CD4-positive, alpha-beta T cell treated with Interleukin-1 beta for 1 hour (primary cell): ENCODE measurements around the gene PARP4.
"Not testable (repeated sequence)": the region's sequence is repeated elsewhere in the genome, so short reads cannot be mapped to it uniquely, and the experiment has no call there.

Experiments used
- DNase-seq, 2 donors: peaks; one replicate each; pipeline ENCODE4 v3.0.0-alpha.2; 2020 to 2022

Gene PARP4

DNA sequence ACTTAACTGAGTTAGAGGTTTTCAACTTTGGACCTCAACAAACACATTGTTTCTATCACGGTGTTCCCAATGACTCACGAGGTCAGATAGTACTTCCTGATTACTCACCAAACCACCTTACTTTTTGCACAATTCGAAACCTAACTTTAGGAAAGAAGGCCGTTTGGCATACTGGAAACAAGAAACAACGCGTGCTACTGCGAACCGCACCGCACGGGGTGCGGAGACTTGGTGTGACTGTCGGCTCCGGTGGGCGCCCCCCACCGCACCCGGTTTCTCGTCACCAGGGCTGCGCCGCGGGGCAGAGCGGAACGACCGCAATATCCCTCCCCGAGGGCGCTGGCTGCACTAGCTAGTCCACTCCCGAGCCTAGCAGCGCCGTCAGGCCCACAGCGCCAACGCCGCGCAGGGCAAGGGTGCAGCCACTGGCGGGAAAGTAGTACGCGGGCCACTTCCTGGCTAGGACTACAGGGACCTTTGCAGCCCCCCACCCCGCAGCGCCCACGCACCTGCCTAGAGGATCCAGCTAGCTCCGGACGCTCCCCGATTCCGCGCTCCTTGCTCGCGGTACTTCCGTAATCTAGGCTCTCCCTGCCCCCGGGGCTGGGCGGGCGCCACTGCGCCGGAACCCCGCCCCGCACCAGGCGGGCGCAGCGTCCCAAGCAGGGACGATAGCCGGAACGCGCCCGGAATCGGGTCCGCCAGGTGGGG lies at the start of gene PARP4:
Gene PARP4 (minus strand): TSS at position 582 of the 711 bp plus-strand sequence. CDS start 9,002 bp downstream, outside the sequence.
- DNase-seq: peak; percentile 63 to 69

DNA sequence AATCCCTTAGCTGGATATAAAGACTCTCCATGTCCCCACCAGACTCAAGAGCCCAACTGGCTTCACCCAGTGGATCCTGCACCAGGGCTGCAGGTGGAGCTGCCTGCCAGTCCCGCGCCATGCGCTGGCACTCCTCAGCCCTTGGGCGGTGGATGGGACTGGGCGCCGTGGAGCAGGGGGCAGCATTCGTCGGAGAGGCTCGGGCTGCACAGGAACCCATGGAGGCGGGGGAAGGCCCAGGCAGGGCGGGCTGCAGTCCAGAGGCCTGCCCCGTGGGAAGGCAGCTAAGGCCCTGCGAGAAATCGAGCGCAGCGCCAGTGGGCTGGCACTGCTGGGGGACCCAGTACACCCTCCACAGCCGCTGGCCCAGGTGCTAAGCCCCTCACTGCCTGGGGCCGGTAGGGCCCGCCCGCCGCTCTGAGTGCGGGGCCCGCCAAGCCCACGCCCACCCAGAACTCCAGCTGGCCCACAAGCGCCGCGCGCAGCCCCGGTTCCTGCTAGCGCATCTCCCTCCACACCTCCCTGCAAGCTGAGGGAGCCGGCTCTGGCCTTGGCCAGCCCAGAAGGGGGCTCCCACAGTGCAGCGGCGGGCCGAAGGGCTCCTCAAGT lies 48.1 kb upstream of the PARP4 start:
- DNase-seq: not testable (repeated sequence)

DNA sequence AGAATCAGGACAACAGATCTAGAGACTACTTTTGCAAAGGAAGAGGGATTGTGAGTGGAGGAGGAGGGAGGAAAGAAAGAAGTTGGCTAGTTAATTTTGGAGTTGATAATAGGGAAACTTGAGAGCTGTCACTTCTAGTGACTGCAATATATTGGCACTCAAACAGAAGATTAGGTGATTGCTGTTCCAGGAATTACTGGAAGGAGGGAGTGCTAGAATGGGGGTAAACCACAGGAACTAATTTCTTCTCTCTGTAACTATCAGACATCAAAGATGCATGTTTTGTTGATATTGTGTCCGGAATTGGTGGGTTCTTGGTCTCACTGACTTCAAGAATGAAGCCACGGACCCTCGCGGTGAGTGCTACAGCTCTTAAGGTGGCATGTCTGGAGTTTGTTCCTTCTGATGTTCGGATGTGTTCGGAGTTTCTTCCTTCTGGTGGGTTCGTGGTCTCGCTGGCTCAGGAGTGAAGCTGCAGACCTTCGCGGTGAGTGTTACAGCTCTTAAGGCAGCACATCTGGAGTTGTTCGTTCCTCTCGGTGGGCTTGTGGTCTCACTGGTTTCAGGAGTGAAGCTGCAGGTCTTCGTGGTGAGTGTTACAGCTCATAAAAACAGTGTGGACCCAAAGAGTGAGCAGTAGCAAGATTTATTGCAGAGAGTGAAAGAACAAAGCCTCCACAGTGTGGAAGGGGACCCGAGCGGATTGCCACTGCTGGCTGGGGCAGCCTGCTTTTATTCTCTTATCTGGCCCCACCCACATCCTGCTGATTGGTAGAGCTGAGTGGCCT lies 47.0 kb upstream of the PARP4 start:
- DNase-seq: not testable (repeated sequence)

DNA sequence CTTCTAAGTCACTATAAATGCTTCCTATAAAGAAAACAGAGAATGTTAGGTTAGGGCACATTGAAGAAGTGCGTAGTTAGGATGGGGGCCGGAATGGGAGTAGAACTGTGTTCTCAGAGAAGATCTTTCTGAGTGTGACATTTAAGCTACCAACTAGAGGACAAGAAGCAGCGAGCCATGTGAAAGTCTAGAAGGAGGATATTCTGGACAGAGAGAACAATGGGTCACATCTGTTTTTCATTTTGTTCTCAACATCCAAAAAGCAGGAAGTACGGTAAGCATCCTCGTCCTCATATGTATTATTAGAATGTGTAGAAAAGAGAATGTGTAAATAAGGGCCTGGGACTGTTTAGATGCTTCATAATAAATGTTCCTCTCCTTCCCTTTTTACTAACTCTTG lies 44.5 kb upstream of the PARP4 start:
- no peak for DNase-seq

DNA sequence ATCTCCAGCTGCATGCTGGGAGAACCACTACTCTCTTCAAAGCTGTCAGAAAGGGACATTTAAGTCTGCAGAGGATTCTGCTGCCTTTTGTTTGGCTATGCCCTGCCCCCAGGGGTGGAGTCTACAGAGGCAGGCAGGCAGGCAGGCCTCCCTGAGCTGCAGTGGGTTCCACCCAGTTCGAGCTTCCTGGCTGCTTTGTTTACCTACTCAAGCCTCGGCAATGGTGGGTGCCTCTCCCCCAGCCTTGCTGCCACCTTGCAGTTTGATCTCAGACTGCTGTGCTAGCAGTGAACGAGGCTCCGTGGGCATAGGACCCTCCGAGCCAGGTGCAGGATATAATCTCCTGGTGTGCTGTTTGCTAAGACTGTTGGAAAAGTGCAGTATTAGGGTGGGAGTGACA lies 41.3 kb upstream of the PARP4 start:
- DNase-seq: not testable (repeated sequence)

DNA sequence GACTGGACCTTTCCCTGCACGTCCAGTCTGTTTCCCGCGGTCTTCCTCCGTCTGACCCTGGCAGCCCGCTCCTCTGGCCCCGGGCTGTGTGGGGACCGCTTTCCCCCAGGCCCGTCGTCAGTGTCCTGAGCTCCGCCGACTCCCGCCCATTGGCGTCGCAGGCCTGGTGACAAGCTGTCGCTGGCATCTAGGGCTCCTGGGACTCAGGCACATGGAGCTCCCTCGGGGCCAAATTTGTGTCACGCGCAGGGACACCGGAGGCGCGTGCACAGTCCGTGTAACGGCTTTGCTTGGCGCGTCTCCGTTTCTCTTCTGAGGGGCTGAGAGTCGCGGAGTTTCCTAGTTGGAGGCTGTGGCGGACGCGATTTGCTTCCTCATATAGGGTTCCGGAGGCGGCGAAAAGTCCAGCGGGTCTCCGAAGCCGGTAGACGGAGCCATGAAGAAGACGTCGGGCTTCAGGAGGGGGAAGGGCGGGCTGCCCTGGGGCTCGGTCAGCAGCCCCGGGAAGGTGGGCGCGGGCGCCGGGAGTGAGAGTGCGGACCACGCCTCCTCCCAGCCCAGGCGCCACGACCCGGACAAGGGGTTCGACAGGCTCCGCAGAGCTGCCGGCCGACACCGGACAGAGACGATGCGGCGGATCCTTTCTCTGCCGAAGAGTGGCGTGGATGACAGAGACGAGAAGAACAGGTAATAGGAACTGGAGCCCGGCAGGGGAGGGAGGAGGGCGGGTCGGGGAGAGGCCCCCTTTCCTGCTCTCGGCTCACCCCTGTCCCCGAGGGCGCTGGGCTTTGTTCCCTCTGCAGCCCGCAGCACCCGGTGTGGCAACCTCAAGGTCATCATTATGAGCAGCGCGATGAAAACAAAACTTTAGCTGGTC lies 29.1 kb upstream of the PARP4 start:
- peak in 1 of 2 donors; percentile 21 for DNase-seq

DNA sequence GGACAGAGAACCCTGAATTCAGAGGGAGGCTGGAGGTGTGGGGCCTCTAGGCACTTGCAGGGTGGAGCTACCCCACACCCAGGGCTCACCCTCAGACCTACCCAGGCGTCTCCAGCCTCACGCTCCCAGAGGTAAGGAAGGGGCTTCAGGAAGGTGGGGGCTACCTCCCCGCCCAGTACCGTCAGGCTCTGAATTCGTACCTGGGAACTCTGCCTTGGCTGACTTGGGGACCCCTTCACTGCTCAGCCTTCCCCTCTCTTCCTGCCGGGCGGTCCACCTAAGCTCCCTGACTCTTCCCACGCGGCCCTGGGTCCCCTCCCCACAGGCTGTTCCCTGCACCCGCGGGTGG lies 28.5 kb upstream of the PARP4 start:
- DNase-seq: no peak

DNA sequence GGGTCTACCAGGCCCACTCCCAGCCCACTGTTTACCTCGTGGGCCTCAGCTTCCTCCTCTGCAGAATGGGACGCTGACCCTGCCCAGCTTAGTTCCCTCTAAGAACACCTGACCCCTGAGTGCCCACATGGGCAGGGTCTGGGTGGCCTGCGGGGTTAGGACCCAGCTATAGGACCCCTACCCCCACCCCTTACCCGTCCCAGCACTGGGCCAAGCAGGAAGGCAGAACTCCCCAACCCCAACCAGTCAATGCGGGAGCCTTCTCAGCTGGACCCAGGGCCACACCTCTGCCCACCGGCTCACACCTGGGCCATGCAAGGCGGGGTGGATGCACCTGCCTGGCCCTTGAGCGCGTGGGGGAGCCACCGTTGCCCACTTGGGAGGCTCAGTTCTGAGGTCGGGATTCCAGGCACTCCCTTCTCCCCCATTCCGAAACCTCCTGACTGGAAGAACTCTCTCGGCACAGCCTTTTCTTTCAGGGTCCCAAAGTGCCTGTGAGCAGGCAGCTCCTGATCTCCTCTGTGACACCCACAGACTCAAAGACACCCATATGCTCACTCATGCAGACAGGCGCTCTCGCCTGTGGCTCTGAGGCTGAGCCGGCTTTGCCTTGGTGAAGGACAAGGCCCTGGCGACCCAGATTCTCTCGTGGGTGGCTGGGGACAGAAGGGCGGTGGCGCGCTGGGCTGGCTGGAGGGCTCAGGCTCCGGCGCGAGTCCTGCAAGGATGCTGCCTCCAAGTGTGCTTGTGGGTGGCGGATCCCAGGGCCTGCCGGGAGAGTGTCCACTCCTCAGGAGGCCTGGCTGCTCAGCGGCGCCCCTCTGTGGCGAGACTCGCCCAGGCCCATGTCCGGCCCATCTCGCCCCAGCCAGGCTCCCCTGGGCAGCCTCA lies 27.9 kb upstream of the PARP4 start:
- DNase-seq: no peak

DNA sequence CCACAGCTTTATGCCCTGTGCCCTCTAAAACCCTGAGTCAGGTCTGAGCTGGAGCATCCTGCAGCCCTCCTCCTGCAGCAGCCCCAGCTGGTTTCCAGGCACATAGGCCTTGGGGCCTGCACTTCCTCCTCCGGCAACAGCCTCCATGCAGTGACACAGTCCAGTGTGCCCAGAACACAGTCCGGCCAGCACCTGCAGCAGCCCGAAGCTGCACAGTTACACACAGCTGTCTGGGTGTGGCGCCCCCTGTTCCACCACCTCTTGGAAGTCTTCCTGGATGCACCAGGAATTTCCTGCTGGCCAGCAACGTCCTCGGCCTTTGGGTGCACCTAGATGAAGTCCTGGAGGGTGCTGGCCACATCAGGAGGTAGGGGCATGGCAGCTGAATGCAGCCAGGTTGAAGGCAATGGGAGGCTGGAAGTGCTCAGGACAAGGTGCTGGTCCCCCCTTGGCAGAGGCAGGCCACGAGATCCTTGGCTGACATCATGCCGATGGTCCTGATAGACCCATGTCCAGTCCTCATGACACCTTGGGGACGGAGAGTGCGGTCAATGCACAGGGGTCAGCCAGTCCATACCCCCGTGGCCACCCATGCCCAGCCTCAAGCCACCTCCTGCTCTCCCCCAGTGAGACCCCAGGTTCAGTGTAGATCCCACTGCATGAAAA lies 27.1 kb upstream of the PARP4 start:
- no peak for DNase-seq

DNA sequence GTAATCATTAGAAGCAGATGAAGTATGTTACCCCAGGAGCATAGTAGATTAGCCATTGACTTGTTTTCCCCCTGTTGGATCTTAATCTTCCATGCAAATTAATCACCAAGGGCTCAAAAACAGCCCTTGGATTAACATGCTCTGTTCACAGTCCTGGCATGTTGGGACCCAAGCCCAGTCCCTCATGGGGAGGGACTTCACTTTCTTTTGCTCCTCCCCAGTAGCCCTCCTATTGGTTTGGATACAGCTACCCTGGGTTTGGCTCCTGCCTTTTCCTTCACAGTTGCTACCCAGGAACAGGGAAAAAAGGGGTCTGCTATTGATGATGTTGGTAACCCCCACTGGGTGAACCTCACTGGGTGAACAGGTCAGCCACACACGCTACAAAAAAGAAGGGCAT lies 16.9 kb upstream of the PARP4 start:
- DNase-seq: no peak

DNA sequence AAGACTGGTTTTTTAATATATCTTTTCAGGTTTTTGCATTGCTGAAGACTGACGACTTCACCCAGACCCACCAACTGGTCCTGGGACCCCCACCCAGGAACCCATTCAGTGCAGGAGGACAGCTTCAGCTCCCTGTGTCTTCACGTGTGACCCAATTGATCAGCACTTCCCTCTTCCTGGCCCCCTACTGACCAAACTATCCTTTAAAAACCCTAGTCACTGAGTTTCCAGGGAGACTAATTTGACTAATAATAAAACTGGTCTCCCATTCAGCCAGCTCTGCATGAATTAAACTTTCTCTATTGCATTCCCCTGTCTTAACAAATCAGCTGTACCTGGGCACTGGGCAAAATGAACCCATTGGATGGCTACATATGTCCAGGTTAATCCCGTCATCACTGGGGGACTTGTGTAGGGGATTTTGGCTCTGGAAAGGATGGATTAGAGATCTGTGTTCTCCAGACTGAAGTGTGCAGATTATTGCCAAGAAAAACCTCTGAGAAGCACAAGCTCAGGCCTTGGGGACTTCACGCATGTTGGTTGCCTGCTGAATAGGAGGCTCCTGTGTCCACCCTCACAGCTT lies 16.3 kb upstream of the PARP4 start:
- no peak for DNase-seq

DNA sequence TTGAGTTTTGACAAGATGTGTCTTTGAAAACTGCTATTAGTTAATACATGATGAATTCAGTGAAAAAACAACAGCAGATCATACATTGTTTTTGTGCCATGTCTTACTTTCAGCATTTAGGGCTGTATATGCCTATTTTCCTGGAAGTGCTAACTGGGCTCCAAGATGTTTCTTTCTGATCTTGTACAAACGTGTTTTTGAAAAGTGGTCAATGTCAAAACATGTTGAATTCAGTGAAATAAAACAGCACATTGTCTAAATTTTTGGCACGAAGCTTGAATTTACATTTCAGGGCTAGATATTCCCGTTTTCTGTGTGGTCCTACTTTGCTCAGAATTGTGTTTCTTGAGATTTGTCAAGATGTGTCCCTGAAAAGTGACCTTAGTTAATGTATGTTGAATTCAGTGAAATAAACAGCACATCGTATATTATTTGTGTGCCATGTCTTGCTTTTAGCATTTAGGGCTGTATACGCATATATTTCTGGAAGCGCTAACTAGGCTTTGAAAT lies 14.7 kb upstream of the PARP4 start:
- DNase-seq: no peak

DNA sequence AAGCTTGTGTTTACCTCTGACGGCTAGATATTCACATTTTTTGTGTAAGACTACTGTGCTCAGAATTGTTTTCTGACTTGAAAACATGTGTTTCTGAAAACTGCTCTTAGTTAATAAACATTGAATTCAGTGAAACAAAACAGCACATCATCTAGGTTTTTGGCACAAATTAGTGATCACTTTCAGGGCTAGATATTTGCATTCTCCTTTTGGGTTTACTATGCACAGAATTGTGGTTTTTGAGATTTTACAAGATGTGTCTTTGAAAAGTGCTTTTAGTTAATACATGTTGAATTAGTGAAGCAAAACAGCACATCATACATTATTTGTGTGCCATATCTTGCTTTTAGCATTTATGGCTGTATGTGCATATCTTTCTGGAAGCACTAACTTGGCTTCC lies 8.2 kb upstream of the PARP4 start:
- no peak for DNase-seq

DNA sequence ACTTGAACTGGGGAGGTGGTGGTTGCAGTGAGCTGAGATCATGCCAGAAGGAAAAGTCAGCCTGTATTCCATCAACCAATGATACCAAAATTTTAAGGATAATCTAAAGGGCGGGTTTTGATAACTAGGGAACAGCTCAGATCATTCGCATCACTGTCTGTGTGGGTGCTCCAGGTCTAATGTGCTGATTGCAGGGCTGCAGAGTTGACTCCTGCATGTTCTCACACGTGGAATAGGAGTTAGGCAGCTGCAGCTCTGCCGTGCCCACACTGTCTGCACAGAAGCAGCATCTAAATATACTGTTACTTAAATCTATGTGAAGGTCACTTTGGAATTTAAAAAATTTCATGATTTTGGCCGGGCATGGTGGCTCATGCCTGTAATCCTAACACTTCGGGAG lies 4.3 kb upstream of the PARP4 start:
- no peak for DNase-seq

DNA sequence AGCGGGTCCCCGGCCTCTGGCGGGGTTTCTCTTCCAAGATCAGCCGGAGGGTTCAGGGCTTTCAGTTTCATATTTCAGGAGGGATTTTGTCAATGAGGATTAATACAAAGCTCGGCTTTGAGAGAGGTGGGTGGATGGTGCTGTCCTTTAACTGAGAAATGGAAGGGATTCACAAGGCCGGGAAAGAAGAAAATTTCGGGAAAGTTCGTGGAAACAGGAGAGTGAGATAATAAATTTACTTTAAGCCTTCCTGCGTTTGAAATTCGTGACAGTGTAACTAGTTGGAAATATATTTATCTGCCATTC lies 283 bp upstream of the PARP4 start:
- no peak for DNase-seq

DNA sequence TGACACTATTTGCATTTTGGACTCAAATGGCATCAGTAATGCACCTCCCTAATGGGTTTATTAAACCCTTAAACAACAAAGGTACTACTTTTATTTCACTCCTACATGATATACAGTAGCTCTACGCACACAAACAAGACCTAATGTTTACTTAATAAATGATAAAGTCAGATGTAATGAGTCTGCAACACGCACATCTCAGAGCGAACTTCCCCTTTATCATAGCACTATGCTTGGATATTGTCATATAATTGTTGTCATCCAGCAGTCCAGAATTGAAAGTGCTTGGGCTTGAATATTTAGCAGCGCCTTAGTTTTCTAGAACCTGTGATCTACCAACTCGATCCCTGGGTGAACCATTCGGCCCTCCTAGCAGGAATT lies 772 bp downstream of the PARP4 start:
- DNase-seq: no peak

DNA sequence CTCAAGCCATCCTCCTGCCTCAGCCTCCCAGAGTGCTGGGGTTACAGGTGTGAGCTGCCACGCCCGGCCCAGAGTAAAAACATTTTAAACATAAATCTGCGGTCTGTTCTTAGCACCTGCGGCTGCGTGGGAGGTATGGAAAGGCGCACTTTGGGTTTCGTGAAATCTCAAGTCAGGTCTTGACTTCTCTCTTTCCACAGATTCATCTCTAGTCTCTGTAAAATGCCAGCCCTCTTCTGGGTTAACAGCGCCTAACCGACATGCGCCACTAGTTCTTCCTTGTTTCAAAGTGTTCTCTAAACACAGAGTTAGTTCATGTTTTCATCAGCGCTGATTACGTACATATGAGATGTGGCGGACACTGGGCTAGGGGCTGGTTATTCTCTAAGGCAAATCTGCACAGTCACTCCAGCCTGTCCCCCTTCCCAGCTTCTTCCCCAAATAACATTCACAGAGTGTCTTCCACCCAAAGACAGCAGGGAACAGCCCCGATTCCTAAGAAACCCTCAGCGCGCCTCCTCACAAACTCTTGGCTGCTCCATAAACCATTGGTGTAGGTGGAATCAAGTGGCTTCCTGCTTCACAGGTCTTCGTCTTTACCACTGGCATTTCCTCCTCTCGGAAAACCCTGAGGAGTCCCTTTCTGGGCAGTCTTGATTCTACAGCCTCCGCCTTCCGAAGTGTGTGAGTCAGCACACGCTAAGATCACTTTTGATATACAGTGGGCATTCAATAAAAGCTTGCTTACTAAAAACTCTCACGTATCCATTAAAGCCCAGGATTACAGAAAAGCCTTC lies 1.4 kb downstream of the PARP4 start:
- DNase-seq: peak; percentile 42 to 48

DNA sequence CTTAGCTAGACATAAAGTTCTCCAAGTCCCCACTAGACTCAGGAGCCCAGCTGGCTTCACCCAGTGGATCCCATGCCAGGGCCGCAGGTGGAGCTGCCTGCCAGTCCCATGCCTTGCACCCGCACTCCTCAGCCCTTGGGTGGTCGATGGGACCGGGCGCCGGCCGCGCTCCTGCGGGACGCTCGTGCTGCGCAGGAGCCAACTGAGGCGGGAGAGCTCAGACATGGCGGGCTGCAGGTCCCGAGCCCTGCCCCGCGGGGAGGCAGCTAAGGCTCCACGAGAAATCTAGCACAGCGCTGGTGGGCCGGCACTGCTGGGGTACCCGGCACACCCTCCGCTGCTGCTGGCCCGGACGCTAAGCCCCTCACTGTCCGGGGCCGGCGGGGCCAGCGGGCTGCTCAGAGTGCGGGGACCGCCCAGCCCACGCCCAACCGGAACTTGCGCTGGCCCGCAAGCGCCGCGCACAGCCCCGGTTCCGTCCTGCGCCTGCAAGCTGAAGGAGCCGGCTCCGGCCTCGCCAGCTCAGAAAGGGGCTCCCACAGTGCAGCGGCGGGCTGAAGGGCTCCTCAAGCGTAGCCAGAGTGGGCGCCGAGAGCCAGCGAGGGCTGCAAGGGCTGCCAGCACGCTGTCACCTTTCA lies 5.8 kb downstream of the PARP4 start:
- DNase-seq: no peak

DNA sequence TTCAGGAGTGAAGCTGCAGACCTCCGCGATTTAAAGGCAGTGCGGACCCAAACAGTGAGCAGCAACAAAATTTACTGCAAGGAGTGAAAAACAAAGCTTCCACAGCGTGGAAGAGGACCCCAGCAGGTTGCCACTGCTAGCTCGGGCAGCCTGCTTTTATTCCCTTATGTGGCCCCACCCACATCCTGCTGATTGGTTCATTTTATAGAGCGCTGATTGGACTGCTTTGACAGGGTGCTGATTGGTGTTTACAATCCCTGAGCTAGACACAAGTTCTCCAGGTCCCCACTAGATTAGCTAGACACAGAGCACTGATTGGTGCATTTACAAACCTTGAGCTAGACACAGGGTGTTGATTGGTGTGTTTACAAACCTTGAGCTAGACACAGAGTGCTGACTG lies 6.3 kb downstream of the PARP4 start:
- not testable (repeated sequence) for DNase-seq

DNA sequence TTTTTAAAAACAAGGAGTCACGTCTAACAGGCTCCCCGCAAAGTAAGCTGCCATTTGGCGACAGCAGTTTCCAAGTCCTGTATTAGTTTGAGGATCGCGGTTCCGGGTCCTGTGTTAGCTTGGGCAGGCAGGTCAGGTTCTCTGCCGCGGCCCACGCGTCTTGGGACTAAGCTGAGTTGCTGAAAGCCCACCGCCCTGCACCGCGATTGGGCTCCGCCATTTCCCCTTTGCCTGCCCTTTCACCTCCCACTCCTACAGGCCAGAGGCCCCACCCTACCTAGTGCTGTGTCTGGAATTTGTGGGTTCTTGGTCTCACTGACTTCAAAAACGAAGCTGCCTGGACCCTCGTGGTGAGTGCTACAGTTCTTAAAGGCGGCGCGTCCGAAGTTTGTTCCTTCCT lies 6.8 kb downstream of the PARP4 start:
- DNase-seq: no peak
